HepG2 (cell line): ENCODE data around the gene MYO9A. TPM values are rescaled to one million over a fixed set of nuclear protein-coding genes. Genes with fewer than 3 reads are reported as not detected.

Source experiments
- ATF1 ChIP-seq: IDR thresholded peaks from 2 replicates; pipeline ENCODE4 v1.6.1; 2016; ENCODE audit warnings: mild to moderate bottlenecking, control low read depth
- EP300 ChIP-seq, 3 experiments: sonication (generic) in 1 of 3; formaldehyde crosslinking in 1 of 3; IDR thresholded peaks; 2 replicates each; pipeline versions ENCODE4 v1.5.1 to v1.6.1; 2011 to 2020; ENCODE audit warnings: low read depth in 2 of 3, low read length in 2 of 3, borderline replicate concordance in 1 of 3, improper control_type of control experiment in 1 of 3, mild to moderate bottlenecking in 1 of 3, missing genetic modification reagents in 1 of 3, moderate library complexity in 1 of 3
- FOSL2 ChIP-seq: sonication (generic); formaldehyde crosslinking; IDR thresholded peaks from 2 replicates; pipeline ENCODE4 v1.4.0; 2020; ENCODE audit warnings: missing genetic modification reagents
- IRF1 ChIP-seq: sonication (generic); formaldehyde crosslinking; IDR thresholded peaks from 2 replicates; pipeline ENCODE4 v1.4.0; 2020; ENCODE audit warnings: low read depth, mild to moderate bottlenecking, missing genetic modification reagents
- KLF13 ChIP-seq: sonication (generic); formaldehyde crosslinking; IDR thresholded peaks from 2 replicates; pipeline ENCODE4 v1.4.0; 2020; ENCODE audit warnings: mild to moderate bottlenecking, missing genetic modification reagents
- LCORL ChIP-seq, 2 experiments: fragments of 450-650 bp in 1 of 2; sonication (generic) in 1 of 2; formaldehyde crosslinking in 1 of 2; IDR thresholded peaks; 2 replicates each; pipeline versions ENCODE4 v1.5.0 to v1.6.1; 2017 to 2020; ENCODE audit warnings: antibody characterized with exemption in 1 of 2, missing genetic modification reagents in 1 of 2
- POGZ ChIP-seq: sonication (generic); formaldehyde crosslinking; IDR thresholded peaks from 2 replicates; pipeline ENCODE4 v1.4.0; 2020; ENCODE audit warnings: mild to moderate bottlenecking, missing genetic modification reagents
- PRPF4 ChIP-seq: fragments of 200-400 bp; formaldehyde crosslinking; IDR thresholded peaks from 2 replicates; pipeline ENCODE4 v1.6.1; 2016; ENCODE audit warnings: low read length, low read depth; ENCODE audit not compliant: poor library complexity, severe bottlenecking
- RFXANK ChIP-seq: IDR thresholded peaks from 2 replicates; pipeline ENCODE4 v1.6.1; 2016
- TAF15 ChIP-seq: fragments of 200-400 bp; formaldehyde crosslinking; IDR thresholded peaks from one replicate; pipeline ENCODE4 v1.6.1; 2018; ENCODE audit warnings: mild to moderate bottlenecking, low read depth, low read length; ENCODE audit not compliant: poor library complexity, severe bottlenecking
- TRIM24 ChIP-seq: sonication (generic); formaldehyde crosslinking; IDR thresholded peaks from 2 replicates; pipeline ENCODE4 v1.8.0; 2022; ENCODE audit warnings: mild to moderate bottlenecking, missing genetic modification reagents
- ZNF235 ChIP-seq: sonication (generic); formaldehyde crosslinking; IDR thresholded peaks from 2 replicates; pipeline ENCODE4 v1.8.1; 2023; ENCODE audit warnings: mild to moderate bottlenecking, missing genetic modification reagents, borderline replicate concordance
- ZNF296 ChIP-seq: sonication (generic); formaldehyde crosslinking; conservative IDR thresholded peaks from 2 replicates; pipeline ENCODE4 v1.5.0; 2020; ENCODE audit warnings: mild to moderate bottlenecking, missing genetic modification reagents
- ZNF383 ChIP-seq: sonication (generic); formaldehyde crosslinking; IDR thresholded peaks from 2 replicates; pipeline ENCODE4 v1.4.0; 2020; ENCODE audit warnings: missing genetic modification reagents, mild to moderate bottlenecking, borderline replicate concordance
- ZNF7 ChIP-seq: IDR thresholded peaks from 2 replicates; pipeline ENCODE4 v1.6.1; 2016; ENCODE audit warnings: missing biosample characterization, missing genetic modification reagents
- ZNF784 ChIP-seq: sonication (generic); formaldehyde crosslinking; IDR thresholded peaks from 2 replicates; pipeline ENCODE4 v1.5.1; 2020; ENCODE audit warnings: missing genetic modification reagents, mild to moderate bottlenecking, borderline replicate concordance
- ZNF841 ChIP-seq: sonication (generic); formaldehyde crosslinking; IDR thresholded peaks from 2 replicates; pipeline ENCODE4 v1.8.1; 2023; ENCODE audit warnings: missing genetic modification reagents, borderline replicate concordance
- polyA plus RNA-seq, 8 experiments: library from polyadenylated mRNA; depleted of rRNA in 3 of 8; stranded (reverse) in 7 of 8; unstranded in 1 of 8; fragments of >200 nt; fragmentation: Illumina TruSeq in 4 of 8; extraction: Trizol in 4 of 8; gene quantifications; 2 replicates each; pipeline versions ENCODE4 v1.2.1 to v1.2.3, GENCODE V29; 2011 to 2016; ENCODE audit warnings: low read depth in 4 of 8, missing spikeins in 1 of 8, mixed read lengths in 1 of 8; ENCODE audit not compliant: insufficient read depth in 1 of 8
- total RNA-seq, 5 experiments: library from RNA; depleted of rRNA; stranded (reverse); fragments of >200 nt; fragmentation: Illumina TruSeq; extraction: Trizol; gene quantifications; 2 replicates each; pipeline ENCODE4 v1.2.3, GENCODE V29; 2016; ENCODE audit warnings: low read depth in 1 of 5
- TF ChIP-seq, protein P1 (sequence below): sonication (generic); formaldehyde crosslinking; IDR thresholded peaks from 2 replicates; pipeline ENCODE4 v1.8.0; 2022; ENCODE audit warnings: mild to moderate bottlenecking, missing genetic modification reagents
- TF ChIP-seq, protein P2 (sequence below): sonication (generic); formaldehyde crosslinking; IDR thresholded peaks from 2 replicates; pipeline ENCODE4 v1.5.1; 2020; ENCODE audit warnings: missing genetic modification reagents, mild to moderate bottlenecking, borderline replicate concordance
- TF ChIP-seq, protein P3 (sequence below): sonication (generic); formaldehyde crosslinking; IDR thresholded peaks from 2 replicates; pipeline ENCODE4; 2020; ENCODE audit warnings: missing genetic modification reagents, mild to moderate bottlenecking, borderline replicate concordance

MYO9A gene
- total and polyA plus RNA-seq, 2 of the 13 experiments (the other 11 are each of a cell fraction or from before 2014, with no cell fraction given): 4.8 to 15.3 TPM

DNA sequence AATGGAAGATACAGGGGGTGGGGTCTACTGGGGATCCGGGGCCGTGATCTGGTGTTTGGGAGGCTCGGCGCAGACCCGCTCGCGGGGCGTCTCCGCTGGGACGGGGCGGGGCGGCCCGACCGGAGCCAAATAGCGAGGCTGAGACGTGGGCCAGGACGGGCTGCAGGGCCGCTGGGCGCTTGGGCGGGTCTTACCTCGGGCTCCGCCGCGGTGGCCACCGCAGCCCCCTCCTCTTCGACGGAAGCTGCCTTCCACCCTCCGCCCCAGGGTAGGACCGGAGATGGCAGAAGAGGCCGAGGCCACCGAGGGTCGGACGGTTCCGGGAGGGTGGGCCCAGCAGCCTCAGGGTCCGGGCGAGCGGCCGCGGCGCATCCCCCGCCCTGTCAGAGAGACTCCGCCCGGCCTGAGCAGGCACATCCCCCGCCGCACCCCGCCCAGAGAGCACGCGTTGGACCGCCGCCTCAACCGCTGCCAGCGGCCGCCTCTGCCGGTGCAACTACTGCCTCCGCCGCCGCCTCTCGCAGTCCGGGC is 399 bp downstream of the MYO9A start (continued):
- TF ChIP-seq ZNF296 (CRISPR knock-in tag): no peak
- TF ChIP-seq ZNF7 (CRISPR knock-in tag): no peak
- no peak for TF ChIP-seq ATF1 (CRISPR knock-in tag)
- TF ChIP-seq, protein P1, sequence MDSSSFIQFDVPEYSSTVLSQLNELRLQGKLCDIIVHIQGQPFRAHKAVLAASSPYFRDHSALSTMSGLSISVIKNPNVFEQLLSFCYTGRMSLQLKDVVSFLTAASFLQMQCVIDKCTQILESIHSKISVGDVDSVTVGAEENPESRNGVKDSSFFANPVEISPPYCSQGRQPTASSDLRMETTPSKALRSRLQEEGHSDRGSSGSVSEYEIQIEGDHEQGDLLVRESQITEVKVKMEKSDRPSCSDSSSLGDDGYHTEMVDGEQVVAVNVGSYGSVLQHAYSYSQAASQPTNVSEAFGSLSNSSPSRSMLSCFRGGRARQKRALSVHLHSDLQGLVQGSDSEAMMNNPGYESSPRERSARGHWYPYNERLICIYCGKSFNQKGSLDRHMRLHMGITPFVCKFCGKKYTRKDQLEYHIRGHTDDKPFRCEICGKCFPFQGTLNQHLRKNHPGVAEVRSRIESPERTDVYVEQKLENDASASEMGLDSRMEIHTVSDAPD: no peak
- TF ChIP-seq IRF1 (CRISPR knock-in tag): no peak
- no peak for TF ChIP-seq FOSL2
- TF ChIP-seq ZNF383 (CRISPR knock-in tag): no peak
- TF ChIP-seq EP300 (IDR thresholded peaks at IDR 0.05; ENCODE audit: low read depth in 2 of 2, low read length in 2 of 2): no peak
- no peak for TF ChIP-seq EP300 (CRISPR knock-in tag; IDR thresholded peaks at IDR 0.05; ENCODE audit: borderline replicate concordance)
- TF ChIP-seq LCORL (IDR thresholded peaks at IDR 0.05): no peak
- TF ChIP-seq LCORL (CRISPR knock-in tag; IDR thresholded peaks at IDR 0.05): peak; percentile 26; the same call in 1 of the 2 replicates
- no peak for TF ChIP-seq PRPF4
- TF ChIP-seq, protein P2, sequence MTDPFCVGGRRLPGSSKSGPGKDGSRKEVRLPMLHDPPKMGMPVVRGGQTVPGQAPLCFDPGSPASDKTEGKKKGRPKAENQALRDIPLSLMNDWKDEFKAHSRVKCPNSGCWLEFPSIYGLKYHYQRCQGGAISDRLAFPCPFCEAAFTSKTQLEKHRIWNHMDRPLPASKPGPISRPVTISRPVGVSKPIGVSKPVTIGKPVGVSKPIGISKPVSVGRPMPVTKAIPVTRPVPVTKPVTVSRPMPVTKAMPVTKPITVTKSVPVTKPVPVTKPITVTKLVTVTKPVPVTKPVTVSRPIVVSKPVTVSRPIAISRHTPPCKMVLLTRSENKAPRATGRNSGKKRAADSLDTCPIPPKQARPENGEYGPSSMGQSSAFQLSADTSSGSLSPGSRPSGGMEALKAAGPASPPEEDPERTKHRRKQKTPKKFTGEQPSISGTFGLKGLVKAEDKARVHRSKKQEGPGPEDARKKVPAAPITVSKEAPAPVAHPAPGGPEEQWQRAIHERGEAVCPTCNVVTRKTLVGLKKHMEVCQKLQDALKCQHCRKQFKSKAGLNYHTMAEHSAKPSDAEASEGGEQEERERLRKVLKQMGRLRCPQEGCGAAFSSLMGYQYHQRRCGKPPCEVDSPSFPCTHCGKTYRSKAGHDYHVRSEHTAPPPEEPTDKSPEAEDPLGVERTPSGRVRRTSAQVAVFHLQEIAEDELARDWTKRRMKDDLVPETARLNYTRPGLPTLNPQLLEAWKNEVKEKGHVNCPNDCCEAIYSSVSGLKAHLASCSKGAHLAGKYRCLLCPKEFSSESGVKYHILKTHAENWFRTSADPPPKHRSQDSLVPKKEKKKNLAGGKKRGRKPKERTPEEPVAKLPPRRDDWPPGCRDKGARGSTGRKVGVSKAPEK (CRISPR knock-in tag): no peak
- 0 out of 2 replicates have a peak, but pooled peaks have one; percentile 78 for TF ChIP-seq ZNF235 (CRISPR knock-in tag)
- no peak for TF ChIP-seq RFXANK (CRISPR knock-in tag)
- no peak for TF ChIP-seq ZNF784 (CRISPR knock-in tag)
- no peak for TF ChIP-seq TAF15
- TF ChIP-seq POGZ (CRISPR knock-in tag): peak; percentile 50
- no peak for TF ChIP-seq TRIM24 (CRISPR knock-in tag)
- TF ChIP-seq, protein P3, sequence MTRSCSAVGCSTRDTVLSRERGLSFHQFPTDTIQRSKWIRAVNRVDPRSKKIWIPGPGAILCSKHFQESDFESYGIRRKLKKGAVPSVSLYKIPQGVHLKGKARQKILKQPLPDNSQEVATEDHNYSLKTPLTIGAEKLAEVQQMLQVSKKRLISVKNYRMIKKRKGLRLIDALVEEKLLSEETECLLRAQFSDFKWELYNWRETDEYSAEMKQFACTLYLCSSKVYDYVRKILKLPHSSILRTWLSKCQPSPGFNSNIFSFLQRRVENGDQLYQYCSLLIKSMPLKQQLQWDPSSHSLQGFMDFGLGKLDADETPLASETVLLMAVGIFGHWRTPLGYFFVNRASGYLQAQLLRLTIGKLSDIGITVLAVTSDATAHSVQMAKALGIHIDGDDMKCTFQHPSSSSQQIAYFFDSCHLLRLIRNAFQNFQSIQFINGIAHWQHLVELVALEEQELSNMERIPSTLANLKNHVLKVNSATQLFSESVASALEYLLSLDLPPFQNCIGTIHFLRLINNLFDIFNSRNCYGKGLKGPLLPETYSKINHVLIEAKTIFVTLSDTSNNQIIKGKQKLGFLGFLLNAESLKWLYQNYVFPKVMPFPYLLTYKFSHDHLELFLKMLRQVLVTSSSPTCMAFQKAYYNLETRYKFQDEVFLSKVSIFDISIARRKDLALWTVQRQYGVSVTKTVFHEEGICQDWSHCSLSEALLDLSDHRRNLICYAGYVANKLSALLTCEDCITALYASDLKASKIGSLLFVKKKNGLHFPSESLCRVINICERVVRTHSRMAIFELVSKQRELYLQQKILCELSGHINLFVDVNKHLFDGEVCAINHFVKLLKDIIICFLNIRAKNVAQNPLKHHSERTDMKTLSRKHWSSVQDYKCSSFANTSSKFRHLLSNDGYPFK (CRISPR knock-in tag): no peak
- no peak for TF ChIP-seq ZNF841
- TF ChIP-seq KLF13 (CRISPR knock-in tag): 0 out of 2 replicates have a peak, but pooled peaks have one; percentile 71
